HG03457 (cell line): ENCODE measurements around the gene KRT81.

Experiments used
- ATAC-seq: cut with Tn5 transposase; IDR thresholded peaks from one replicate; pipeline ENCODE4 v1.9.1; 2021; ENCODE audit warnings: moderate number of reproducible peaks; ENCODE audit not compliant: unreplicated experiment

KRT81 gene

DNA sequence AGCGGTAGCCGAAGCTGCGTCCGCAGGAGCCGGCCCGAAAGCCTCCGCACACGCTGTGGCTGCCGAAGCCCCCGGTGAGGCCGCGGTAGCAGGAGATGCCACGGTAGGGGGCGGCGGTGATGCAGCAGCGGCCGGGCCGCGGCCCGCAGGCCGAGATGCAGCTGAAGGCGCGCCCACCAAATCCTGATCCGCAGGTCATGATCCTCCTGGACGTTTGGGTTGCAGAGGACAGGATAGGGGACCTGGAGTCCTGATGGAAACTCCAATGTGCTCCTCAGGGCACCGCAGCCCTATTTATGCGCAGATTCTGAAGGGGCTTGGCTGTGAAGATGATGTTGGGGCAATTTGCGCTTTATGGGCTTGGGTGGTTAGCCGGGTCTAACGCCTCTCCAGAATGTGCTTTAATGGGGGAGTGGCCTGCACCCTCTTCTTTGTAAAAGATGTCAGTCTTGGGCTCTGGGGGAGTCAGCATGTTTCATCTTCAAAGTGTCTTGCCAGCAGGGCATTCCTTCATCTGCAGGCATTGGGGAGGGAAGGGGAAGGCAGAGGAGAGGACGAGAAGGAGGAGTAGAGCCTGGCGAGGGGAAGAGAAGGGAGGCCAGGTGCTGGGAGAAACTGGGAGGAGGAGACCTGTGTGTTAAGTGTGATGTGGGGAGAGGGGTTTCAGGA lies at the start of gene KRT81:
Gene KRT81, minus strand, starts transcription at position 268 of the 669 bp plus-strand sequence. Its CDS starts 69 bp downstream, at position 199.
- ATAC-seq: no peak

DNA sequence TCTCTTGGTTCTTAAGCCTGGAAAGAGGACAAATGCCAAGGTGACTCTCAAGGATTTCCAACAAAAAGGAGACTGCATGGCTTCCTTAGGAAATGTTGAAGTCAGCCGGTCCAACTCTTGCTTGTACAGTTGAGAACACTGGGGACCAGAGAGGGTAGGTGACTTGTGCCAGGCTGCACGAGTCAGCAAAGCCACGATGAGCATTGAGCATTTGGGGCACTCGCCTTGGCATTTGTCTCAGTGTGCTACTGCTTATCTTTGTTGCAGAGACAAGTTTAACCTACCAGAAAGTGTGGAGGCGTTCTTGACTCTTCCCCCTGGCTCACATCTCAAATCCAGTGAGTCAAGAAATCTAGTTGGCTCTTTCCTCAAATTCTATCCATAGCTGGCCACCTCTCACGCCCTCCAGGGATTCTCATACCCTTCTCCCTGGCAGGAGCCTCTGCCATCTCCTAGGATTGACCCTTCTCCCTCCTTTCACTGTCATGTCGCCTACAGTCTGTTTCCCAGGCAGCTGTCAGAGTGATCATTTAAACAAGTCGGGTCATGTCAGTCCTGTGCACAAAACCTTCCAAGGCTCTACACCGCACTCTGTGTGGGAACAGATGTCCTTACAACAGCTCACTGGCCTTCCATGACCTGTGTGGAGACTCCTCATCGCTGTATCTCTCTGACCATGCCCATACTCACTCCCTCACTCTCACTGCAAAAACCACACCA lies 47.1 kb upstream of the KRT81 start:
- ATAC-seq: no peak

DNA sequence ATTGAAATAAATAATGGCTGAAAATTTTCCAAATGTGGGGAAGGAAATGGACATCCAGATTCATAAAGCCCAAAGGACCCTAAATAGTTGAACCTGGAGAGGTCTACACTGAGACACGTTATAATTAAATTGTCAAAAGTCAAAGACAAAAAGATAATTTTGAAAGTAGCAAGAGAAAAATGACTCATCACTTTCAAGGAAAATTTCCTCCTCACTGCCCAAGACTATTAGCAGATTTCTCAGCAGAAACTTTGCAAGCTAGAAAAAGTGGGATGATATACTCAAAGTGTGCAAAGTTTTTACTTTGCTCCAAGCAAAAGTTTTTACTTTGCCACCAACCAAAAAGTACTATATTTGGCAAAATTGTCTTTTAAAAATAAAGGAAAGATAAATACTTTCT lies 45.7 kb upstream of the KRT81 start:
- no peak for ATAC-seq

DNA sequence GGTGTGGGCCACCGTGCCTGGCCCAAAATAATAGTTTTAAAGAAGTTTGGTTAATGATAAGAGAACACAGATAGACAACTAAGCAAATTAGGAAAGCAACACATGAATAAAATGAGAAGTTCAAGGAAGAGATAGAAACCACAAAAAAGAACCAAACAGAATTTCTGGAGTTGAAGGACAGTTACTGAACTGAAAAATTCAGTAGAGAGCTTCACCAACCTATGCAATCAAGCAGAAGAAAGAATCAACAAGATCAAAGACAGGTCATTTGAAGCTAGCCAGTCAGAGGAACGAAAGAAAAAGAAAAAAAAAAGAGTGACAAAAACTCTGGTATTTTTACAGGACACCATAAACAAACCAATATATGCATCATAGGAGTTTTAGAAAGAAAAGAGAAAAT lies 45.3 kb upstream of the KRT81 start:
- ATAC-seq: no peak

DNA sequence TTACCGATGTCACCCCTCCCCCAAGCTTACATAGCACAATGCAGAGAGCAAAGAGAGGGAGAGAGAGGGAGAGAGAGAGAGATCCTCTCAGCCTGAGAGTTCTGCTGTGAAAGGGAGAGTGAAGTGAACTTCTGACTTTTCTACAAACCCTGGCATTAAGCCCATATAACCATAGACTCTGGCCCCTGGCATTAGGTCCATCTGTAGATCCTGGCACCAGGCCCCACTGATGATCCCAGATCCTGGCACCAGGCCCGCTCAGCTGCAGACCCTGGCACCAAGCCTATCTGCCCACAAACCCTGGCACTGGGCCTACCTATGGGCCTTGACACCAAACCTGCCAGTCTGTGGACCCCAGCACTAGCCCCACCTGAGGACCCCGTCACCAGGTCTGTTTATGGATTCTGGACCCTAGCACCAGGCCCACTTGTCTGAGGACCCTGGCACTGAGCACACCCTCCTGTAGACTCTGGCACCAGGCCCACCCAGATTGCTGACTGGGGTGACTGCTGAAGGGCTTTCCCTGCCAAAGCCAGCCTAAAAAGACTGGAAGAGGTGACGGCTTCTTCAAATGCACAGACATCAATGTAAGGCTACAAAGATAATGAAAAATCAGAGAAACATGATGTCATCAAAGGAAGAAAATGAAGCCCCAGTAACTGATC lies 44.4 kb upstream of the KRT81 start:
- no peak for ATAC-seq

DNA sequence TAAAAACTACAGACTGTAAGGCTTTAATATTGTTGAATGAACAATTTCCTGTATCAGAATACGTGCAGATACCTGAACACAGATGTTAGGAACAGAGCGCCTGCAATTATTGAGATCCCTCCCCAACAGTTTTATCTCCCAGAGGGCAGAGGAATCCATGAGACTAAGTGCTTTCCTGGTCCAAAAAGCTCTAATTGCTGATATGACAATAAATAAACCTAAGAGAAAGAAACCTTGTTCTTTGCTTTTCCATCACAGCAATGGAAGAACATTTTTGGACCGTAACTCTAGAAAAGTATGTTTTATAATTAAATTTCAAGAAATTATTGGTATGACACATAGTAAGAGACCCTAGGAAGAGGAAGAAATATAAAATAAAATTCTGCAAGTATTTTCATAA lies 42.9 kb upstream of the KRT81 start:
- no peak for ATAC-seq

DNA sequence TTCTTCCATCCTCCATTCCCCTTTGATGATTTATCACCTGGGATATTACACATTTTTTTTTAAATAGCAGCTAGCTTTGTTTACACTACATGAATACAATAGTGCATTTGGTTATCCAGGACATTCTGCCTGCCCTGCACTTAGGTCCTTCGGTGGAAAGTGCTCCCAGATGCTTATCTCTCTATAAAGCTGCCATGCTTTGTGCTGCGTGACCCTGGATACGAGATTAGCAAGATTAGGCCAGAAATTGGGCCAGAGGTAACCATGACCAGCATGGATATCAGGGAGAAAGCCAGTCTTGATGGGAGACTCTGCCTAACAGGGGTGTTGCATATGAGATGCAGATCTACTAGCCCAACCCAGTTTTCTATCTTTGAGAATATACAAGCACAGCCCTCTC lies 42.0 kb upstream of the KRT81 start:
- no peak for ATAC-seq

DNA sequence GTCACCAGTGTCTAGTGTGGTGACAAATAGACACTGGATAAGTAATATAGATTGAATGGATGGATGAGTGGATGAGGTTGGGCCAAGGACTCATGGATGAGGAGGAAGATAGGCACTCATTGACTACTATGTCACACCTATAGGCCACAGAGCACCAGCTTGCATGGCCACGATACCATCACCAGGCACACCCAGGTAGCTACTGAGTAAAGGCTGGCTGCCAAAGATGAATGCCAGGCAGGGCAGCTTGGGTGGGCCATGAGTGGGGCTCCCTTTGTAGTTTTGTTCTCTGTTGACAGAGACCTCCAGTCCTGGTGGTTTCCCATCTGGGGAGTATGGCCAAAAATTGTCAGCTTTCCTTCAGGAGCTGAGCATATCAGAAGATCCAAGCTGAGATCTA lies 41.0 kb upstream of the KRT81 start:
- no peak for ATAC-seq

DNA sequence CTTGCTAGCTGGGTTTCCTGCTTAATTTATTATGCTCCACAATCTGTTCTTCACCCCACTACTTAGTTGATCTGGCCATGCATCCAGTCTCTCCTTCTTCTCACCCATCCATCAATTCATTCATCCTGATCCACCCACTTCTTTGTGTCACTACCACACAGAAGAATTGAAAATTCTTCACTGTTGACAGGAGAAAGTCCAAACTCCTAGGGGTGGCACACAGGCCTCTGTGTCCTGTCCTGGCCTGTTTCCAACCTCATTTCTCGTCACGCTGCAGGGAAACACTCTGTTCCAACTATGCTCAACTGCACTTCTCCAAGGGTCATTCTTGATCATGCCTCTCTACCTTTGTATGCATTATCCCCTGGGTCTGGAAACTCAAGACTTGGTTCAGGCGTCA lies 40.5 kb upstream of the KRT81 start:
- ATAC-seq: no peak

DNA sequence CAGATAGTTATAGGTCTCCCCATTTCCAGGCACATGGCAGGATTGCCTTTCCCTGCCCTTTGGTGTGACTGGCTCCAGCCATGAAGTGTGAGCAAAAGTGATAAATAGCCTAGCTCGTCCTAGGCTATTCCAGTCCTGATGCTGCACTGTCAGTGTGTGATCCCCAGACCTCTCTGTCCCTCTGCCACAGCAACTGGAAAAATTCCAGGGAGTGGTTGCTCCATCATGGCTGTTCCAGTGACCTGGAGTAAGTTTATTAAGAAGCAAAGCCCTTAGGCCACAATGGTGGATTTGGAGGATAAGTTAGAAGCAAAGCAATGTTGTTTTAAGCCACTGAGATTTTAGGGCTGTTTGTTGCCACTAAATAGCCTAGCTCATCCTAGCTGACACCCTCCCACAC lies 39.7 kb upstream of the KRT81 start:
- ATAC-seq: no peak

DNA sequence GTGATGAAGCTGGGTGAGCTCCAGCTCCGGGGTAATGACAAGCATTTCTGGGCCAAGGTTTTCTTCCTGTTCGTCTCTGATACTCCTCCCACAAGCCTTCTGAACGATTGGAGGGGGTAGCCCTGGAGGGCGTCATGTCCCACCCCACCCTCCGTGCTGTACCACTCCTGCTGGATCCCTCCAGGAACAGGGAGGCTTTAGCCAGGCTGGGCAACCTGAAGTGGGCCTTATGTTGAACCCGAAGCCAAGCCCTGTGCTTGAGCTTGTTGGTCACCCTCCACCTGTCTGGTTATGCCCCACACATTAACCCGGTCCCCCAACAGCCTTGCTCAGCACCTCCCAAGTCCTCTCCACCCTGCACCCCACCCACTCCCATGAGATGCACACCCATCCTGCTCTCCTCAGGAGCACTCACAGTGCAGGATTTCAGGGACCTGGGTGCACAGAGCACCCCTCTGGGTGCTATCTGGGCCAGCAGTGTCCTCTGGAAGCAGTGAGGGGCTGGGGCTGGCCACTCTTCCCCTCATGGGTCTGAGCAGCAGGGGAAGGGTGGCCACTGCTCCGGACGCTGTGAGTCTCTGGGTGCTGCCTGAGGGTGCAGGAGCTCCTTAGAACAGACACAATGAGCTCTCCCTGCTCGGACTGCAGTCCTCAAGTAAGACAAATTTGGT lies 36.6 kb upstream of the KRT81 start:
- ATAC-seq: no peak

DNA sequence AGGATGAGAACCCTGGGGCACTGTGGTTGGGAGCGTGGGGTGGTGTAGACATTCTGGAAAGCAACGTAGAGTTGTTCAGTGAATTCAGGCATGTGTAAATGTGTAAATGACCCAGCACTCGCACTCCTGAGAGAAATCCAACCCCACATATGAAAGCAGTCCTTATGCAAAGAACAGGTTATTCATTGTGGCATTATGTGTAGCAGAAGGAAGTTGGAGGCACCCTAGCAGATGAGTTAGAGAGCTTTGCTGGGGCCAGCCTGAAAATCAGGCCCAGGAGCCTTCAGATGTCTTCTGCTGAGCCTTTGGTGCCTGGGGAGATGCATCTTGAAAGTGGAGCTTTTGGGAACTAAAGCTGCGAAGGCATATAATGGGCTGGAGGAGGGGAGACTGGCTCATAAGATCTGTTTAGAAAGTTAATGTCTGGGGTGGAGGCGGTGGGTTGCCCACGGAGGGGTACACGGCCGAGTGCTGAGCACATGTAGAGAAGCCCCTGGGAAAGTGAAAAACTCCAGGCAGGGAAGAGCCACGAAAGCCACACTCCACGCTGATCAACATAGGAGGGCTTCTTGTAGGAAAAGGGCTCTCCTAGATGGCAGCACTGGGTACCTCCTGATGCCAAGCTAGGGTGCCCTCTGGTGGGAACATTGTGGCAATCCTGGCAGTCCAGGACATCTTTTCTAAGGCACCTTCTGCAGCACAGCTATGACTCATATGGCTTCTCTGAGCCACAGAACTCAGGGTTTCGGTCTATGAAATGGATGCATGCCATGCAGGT lies 35.9 kb upstream of the KRT81 start:
- ATAC-seq: no peak

DNA sequence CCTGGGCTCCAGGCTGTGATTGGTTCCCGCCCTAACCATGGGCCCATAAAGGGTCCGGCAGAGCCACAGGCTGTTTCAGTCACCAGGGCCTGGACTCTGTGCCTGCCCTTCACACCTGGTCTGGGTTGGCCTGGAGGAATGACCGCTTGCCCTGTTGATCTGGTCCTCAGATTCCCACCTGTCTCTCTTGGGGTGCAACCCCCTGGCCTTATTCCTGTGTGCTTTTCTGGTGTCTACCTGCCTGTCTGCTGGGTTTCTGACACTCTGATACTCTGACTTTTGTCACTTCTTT lies 32.8 kb upstream of the KRT81 start:
- ATAC-seq: no peak

DNA sequence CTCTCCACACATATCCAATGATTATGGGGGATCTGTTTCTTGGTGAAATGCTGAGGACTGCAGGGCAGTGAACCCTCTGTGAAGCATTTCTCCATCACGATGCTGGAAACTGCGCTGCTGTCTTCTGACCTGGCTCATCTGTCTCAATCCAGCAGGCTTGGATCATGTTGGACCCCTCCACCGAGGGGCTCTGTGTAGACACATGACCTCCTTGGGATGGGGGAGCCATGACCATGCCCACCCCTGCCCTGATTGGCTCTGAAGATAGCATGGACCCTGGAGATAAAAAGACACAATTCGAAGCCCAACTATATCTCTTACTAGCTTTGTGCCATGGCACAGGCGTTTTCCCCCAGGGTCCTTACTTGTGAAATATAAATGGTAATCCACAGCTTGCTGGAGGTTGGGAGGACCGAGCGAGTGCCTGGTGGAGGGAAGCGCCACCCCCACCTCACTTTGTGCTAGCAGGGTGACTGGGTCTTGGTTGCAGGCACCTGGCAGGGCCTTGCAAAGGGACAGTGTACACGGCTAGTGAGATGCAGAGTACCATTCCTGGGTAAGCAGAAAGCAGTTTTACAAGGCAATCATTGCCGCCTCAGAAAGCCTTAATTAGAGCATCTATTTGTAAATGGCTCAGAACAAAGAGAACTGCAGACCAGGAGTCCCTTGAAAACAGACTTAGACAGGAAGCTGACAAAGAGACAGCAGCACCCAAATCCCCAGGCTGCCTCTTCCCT lies 32.2 kb upstream of the KRT81 start:
- no peak for ATAC-seq

DNA sequence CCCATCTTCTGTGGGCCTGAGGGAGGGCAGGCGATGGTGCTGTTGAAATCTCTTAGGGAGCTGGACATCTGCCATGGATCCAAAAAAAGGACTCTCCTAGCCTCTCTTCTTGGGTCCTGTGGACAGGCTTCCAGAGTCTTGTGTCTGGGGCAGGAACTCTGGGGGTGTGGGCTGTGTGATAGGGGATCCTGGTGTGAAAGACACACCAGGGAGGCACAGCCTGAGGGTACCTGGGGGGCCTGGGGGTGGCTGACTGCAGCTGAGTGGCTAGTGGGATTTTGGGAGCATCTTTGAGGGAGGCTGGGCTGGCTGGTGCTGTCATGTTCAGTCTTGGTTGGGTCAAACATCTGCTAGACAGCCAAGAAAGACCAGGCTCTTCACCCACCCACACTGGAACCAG lies 31.7 kb upstream of the KRT81 start:
- no peak for ATAC-seq

DNA sequence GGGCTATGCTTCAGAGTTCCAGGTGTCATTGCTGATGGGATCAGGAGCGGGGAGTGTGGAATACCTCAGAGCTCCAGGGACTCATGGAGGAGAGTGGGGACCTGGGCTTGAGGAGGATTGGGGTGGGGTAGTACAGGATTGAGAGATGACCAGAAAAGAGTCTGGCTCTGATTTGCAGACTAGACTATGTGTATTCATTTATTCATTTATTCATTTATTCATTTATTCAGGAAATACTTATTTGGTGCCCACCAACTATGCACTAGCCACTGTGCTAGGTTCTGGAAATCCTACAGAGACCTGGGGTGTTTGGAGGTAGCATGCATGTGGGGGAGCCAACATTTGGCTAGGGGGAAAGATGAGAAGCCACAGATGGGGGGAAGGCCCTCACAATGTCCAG lies 30.7 kb upstream of the KRT81 start:
- ATAC-seq: no peak

DNA sequence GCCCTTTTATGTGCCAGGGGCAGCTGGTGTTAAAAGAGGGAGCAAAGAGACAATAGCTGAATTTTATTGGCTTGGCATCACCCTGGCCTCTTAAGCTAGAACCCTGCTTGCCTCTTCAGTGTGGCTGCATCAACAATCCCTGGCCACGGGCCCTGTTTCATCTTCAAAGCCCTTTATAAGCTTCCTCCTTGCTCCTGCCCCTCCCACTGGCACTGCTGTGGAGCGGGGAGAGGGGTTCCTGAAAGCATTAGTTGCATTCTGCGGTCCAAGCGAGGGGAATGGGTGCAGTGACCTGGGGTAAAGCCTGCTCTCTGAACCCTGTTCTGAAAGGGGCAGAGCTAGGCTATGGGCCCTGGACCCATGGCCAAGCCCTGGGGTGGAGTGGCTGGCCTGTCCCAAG lies 30.1 kb upstream of the KRT81 start:
- no peak for ATAC-seq

DNA sequence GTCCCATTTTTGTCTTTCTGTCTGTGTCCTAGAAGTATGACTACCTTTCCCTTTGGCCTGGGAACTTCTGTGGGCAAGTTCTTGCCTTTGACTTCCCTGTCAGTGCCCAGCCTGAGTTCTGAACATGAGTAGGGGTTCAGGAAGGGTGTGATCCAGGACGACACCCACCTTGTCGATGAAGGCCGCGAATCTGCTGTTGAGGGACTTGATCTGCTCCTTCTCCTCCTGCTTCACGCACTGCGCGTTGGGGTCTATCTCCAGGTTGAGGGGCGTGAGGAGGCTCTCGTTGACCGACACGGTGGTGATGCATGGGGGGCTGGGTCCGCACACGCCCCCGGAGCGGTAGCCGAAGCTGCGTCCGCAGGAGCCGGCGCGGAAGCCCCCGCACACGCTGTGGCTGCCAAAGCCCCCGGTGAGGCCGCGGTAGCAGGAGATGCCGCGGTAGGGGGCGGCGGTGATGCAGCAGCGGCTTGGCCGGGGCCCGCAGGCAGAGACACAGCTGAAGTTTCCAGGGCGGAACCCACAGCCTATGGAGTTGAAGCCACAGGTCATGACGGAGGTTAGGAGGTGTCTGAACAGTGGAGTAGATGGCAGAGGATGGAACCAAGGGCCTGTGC lies 29.6 kb upstream of the KRT81 start, which contains the start of gene KRT83:
Gene KRT83, minus strand, starts transcription at position 615 of the 617 bp plus-strand sequence. Its CDS starts 63 bp downstream, at position 552.
- no peak for ATAC-seq

DNA sequence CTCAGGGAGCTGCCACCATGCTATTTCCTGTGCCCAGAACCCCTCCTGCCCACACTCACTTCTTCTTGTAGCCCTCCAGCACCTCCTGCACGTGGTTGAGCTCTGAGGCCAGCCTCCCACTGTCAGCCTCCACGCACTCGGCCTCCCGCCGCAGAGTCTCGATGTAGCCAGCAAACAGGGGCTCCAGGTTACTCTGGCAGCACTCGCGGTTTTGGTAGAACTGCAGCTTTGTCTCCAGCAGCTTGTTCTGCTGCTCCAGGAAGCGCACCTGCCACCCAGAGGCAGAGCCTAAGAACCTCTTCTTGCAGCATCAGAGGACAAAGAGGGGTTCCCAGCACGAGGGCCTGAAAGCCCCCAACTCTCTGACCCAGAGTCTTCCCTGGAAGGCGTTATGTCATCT lies 27.8 kb upstream of the KRT81 start:
- ATAC-seq: no peak
